Measurements from ENCODE around the gene HSPA12A.

Gene HSPA12A

DNA sequence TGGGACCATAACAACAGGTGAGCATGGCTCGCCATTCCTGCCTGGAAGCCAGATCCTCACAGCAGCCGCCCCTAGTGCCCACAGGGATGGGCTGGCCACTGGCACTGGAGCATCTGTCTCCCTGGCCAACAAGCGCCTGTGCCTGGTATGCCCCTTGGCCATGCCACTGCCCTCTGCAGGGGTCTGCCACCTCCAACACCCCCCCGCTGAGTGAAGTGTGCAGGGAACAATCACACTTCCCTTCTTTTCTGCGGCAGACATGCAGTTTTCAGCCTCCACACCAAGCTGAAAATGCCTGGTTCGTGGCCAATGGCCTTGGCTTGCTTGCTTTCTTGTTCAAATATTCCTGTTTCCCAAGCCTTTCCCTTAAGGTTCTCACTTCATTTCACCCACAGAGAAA lies 50.7 kb downstream of the HSPA12A start:
- TF ChIP-seq, protein P1, sequence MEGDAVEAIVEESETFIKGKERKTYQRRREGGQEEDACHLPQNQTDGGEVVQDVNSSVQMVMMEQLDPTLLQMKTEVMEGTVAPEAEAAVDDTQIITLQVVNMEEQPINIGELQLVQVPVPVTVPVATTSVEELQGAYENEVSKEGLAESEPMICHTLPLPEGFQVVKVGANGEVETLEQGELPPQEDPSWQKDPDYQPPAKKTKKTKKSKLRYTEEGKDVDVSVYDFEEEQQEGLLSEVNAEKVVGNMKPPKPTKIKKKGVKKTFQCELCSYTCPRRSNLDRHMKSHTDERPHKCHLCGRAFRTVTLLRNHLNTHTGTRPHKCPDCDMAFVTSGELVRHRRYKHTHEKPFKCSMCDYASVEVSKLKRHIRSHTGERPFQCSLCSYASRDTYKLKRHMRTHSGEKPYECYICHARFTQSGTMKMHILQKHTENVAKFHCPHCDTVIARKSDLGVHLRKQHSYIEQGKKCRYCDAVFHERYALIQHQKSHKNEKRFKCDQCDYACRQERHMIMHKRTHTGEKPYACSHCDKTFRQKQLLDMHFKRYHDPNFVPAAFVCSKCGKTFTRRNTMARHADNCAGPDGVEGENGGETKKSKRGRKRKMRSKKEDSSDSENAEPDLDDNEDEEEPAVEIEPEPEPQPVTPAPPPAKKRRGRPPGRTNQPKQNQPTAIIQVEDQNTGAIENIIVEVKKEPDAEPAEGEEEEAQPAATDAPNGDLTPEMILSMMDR (IDR thresholded peaks at IDR 0.05; ENCODE audit: low read depth, low read length) = no peak

DNA sequence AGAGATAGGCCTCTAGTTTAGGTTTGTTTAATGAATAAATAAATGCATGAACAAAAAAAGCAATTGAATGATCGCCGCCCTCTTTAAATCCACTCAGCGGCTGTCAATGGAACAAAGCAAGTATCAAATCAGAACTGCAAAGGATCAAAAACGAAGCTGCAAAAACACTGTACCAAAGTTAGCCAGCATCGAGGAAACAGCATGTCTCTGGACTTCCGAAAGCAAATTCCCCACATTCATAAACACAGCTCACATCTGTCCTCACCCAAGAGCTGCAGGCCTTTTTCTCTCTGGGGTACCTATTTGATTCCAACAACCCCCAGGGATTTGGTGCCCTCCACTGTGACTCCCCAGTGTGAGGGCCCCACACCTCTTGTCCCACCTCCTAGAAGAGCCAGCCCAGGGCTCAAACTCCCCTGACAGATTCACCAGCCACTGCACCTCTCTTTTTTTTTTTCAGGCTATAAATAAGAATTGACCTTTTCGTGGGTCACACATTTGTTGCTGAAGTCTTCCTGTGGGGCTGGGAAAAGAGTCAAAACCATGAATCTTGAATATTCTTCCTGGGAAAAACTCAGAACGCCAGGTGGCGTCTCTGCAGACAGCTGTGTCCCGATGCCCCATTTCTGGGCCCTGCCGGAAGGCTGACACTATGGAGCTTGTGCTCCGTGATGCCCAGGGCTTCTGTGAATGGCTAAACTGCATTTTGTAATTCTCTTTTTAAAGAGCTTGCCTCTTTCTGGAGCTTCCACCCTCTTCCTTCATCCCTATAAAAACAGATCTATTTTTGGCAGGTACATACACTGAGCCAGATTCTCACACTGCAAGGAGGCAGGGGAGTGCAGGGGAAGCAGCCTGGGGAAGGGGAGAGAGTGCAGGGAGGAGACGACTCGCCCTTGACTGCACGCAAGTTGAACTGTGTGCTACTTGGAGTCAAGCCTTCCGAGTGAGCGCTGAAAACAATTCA lies 51.7 kb downstream of the HSPA12A start:
- TF ChIP-seq, protein P1 (IDR thresholded peaks at IDR 0.05; ENCODE audit: low read depth, low read length) = no peak
- DNase-seq (ENCODE audit: extremely low read depth, low read depth) = no peak

More for the DNA sequence above, 50.7 kb downstream of the HSPA12A start:
- DNase-seq (ENCODE audit: extremely low read depth, low read depth) = no peak

DNA sequence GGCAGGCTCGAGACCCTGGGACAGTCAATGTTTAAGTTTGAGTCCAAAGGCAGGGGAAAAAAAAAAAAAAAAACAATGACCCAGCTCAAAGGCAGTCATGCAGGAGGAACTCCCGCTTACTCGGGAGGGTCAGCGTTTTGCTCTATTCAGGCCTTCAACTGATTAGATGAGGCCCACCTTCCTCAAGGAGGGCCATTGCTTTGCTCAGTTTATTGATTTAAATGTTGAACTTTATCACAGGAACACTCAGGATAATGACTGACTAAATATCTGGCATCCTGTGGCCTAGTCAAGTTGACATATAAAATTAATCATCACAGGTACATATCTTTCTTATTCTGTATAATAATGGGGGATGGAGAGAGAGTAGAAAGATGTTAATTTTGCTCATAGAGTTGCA lies 52.6 kb downstream of the HSPA12A start:
- TF ChIP-seq, protein P1 (IDR thresholded peaks at IDR 0.05; ENCODE audit: low read depth, low read length) = no peak
- no peak for DNase-seq (ENCODE audit: extremely low read depth, low read depth)

DNA sequence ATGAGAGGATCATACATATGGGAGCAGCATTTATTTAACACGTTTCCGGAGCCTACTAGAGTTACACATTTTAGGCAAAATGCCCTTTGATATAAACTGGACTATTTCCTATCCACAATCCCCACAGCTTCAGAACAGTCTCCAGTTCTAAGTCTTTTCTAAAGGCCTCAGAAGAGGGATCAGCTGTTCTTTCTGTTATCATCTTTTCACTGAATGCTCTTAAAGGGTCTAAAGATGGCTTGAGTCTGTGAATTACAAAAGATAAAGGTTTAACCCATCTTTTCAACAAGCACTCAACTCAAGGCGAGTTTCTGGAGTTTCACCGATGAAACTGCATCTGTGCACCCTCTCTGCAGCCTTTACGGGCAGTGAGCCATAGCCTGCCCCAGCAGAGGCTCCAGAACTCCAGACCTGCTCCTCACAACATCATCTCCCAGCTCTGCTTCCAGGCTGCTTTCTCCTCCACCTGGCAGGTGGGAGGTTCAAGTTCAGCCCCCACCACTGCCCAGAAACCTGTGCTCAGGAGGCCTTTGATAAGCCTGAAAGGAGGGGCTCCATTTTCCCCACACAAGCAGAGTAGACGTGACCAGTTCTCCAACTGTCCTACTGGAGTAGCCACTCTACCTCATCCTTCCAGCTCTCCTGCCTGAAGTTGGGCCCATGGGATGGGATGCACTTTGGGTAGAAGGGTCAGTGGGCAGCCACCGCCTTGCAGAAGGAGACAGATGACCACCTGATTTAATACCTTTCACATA lies 53.4 kb downstream of the HSPA12A start:
- TF ChIP-seq, protein P1 (IDR thresholded peaks at IDR 0.05; ENCODE audit: low read depth, low read length) = no peak

DNA sequence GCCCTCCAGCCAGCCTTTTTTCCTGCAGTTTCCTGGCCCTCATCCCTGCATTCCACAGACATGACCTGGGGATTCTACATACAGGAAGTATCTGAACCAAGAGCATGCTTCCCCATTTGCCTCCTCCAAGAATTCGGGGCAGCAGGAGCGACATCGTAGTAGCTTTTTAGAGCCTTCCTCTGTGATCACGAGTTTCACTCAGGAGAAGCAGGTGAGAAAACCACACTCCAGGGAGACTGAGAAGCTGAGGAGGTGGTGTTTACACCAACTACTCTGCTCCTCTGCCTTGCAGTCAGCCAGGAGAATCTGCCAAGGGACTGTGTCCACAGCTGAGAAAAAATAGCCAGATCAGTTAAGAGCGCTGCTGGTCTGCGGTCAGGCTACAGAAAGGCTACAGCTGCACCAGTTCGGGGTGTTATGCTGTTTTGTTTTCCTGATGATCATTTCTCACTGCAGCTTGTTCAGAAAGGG lies 54.1 kb downstream of the HSPA12A start:
- no peak for DNase-seq (ENCODE audit: extremely low read depth, low read depth)

More for the DNA sequence above, 53.4 kb downstream of the HSPA12A start:
- no peak for DNase-seq (ENCODE audit: extremely low read depth, low read depth)

DNA sequence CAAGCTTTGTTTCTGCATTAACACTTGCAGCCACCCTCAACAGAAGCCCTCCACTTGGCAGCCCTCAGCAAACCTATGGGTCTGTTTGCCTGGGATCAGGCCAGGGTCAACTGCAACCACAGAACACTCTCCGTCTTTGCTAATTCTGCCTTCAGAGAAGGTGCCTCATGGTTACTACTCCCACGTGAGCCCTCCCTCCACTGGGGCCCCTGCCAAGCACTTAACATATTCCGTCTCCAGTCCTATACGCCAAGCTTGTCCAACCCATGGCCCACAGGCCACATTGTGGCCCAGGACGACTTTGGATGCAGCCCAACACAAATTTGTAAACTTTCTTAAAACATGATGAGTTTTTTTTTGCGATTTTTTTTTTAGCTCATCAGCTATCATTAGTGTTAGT lies 54.7 kb downstream of the HSPA12A start:
- DNase-seq (ENCODE audit: extremely low read depth, low read depth) = no peak
- TF ChIP-seq, protein P1 (IDR thresholded peaks at IDR 0.05; ENCODE audit: low read depth, low read length) = no peak

More for the DNA sequence above, 54.1 kb downstream of the HSPA12A start:
- TF ChIP-seq, protein P1 (IDR thresholded peaks at IDR 0.05; ENCODE audit: low read depth, low read length) = no peak

Measured in AG09319 (cell line).